ENCODE results near the gene ST6GAL1. TPM values are rescaled to one million over a fixed set of nuclear protein-coding genes. Genes with fewer than 3 reads are reported as not detected.
A peak's percentile ranks its signal among the peaks of the same experiment; 100 is the strongest.
"Not testable (repeated sequence)": the region's sequence is repeated elsewhere in the genome, so short reads cannot be mapped to it uniquely, and the experiment has no call there.

ST6GAL1 gene
- total RNA-seq, 4 donors from 2014 or later, result 32.6 to 107 (median 57.1) TPM

GRCh38 chr3:186991470-186991869 lies 61.1 kb downstream of the ST6GAL1 start:
- Histone ChIP-seq H3K4me1 (no peaks in the 10 kb centered on the region), H3K9me3 (no peaks in the 10 kb centered on the region), H3K36me3 (no peaks in the 10 kb centered on the region), H3K4me3 (no peak overlapping the region), H3K27ac (peak overlapping the region; percentile 37 to 44), H3K27me3 (no peaks in the 10 kb centered on the region)
- DNase-seq, result no peak
- intact Hi-C loops (cut with DNase I; ENCODE audit: low total_unique reads), result no loop called here
- no peak for TF ChIP-seq POLR2A (IDR thresholded peaks at IDR 0.05)
- TF ChIP-seq, protein P1, sequence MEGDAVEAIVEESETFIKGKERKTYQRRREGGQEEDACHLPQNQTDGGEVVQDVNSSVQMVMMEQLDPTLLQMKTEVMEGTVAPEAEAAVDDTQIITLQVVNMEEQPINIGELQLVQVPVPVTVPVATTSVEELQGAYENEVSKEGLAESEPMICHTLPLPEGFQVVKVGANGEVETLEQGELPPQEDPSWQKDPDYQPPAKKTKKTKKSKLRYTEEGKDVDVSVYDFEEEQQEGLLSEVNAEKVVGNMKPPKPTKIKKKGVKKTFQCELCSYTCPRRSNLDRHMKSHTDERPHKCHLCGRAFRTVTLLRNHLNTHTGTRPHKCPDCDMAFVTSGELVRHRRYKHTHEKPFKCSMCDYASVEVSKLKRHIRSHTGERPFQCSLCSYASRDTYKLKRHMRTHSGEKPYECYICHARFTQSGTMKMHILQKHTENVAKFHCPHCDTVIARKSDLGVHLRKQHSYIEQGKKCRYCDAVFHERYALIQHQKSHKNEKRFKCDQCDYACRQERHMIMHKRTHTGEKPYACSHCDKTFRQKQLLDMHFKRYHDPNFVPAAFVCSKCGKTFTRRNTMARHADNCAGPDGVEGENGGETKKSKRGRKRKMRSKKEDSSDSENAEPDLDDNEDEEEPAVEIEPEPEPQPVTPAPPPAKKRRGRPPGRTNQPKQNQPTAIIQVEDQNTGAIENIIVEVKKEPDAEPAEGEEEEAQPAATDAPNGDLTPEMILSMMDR (IDR thresholded peaks at IDR 0.05), result no peak

- H3K36me3 ChIP-seq; DNase-seq; H3K9me3 ChIP-seq; intact Hi-C loops (cut with DNase I; ENCODE audit: low total_unique reads); H3K27ac ChIP-seq; H3K4me3 ChIP-seq; H3K27me3 ChIP-seq; H3K4me1 ChIP-seq: not testable (repeated sequence)
Measured at GRCh38 chr3:186992096-186992495, 61.8 kb downstream of the ST6GAL1 start.

GRCh38 chr3:186993210-186993782 lies 63.0 kb downstream of the ST6GAL1 start:
- H3K27me3 ChIP-seq, result no peaks in the 10 kb centered on the region
- H3K27ac ChIP-seq, result no peak overlapping the region
- no peaks in the 10 kb centered on the region for H3K4me1 ChIP-seq
- H3K9me3 ChIP-seq, result no peaks in the 10 kb centered on the region
- no peaks in the 10 kb centered on the region for H3K36me3 ChIP-seq
- no peak overlapping the region for H3K4me3 ChIP-seq
- no peak for TF ChIP-seq POLR2A (IDR thresholded peaks at IDR 0.05)
- TF ChIP-seq, protein P1 (IDR thresholded peaks at IDR 0.05), result no peak
- intact Hi-C loops (cut with DNase I; ENCODE audit: low total_unique reads), result no loop called here
- no peak for DNase-seq

DNA sequence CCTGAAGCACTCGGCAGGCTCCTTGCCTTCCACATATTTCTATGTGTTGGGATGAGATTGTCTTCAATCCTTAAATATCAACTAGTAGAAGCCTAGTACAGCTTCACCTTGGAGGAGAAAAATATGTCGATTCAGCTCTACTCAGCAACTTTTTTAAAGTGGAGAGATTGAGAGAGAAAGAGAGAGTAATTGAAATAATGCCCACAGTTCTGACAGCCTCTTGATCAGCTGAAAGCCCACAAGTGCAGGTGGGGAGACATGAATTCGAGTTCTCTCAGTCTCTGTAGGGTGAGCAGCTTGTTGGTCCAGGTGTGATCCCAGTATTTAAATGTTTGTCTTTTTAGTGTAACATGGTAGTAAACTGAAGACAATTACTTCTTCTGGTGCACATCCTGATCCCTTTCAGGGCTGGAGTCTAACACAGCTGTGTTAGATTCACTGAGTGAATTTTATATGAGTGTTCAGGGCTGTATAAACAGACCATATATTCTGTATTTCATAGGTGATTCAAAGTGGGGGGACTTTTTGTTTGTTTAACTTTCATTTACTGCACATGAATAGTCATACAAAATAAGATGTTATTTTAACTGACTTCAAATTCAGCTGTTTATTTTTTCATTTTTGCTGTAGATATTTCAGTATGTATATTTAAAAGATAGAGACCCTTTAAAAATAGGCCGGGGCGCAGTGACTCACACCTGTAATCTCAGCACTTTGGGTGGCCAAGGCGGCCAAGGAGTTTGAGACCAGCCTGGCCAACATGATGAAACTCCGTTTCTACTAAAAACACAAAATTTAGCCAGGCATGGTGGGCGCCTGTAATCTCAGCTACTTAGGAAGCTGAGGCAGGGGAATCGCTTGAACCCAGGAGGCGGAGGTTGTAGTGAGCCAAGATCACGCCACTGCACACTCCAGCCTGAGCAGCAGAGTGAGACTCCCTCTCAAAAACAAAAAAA lies 64.0 kb downstream of the ST6GAL1 start:
- no peaks in the 10 kb centered on the region for H3K9me3 ChIP-seq
- H3K4me3 ChIP-seq, result no peak overlapping the region
- no peaks in the 10 kb centered on the region for H3K4me1 ChIP-seq
- H3K27ac ChIP-seq, result no peak overlapping the region
- H3K27me3 ChIP-seq, result no peaks in the 10 kb centered on the region
- H3K36me3 ChIP-seq, result no peaks in the 10 kb centered on the region
- no peak for TF ChIP-seq POLR2A (IDR thresholded peaks at IDR 0.05)
- TF ChIP-seq, protein P1 (IDR thresholded peaks at IDR 0.05), result no peak
- intact Hi-C loops (cut with DNase I; ENCODE audit: low total_unique reads), result no loop called here
- DNase-seq, result no peak

DNA sequence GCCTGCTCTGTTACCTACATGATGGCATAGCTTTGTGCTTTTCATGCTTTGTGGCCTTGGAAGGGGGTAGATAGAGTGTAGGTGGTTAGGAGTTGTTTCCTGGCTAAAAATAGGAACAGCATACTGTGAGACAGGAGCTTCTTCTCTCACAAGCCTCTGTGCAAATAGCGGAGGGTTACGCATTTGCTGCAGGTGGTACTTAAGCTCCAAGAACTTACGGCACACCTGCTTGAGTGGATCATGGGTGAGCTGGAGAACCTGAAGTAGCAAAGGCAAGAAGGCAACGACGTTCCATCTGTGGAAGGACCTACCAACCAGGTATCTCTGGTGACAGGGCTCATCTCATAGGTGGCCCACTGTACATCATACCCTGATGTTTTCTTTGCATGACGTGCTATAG lies 66.0 kb downstream of the ST6GAL1 start:
- Histone ChIP-seq H3K9me3 (no peaks in the 10 kb centered on the region), H3K4me3 (no peak overlapping the region), H3K4me1 (no peaks in the 10 kb centered on the region), H3K27ac (no peak overlapping the region), H3K36me3 (no peaks in the 10 kb centered on the region), H3K27me3 (no peaks in the 10 kb centered on the region)
- no peak for DNase-seq
- no peak for TF ChIP-seq POLR2A (IDR thresholded peaks at IDR 0.05)
- TF ChIP-seq, protein P1 (IDR thresholded peaks at IDR 0.05), result no peak
- intact Hi-C loops (cut with DNase I; ENCODE audit: low total_unique reads), result no loop called here

All from uterus (tissue), 4 donors.